GM18870 (cell line): Measurements from ENCODE around the gene GSTT4.
"Not testable (repeated sequence)": the region's sequence is repeated elsewhere in the genome, so short reads cannot be mapped to it uniquely, and the experiment has no call there.

Experiments
- ATAC-seq: cut with Tn5 transposase; IDR thresholded peaks from one replicate; pipeline ENCODE4 v1.9.1; 2021; ENCODE audit warnings: moderate library complexity; ENCODE audit not compliant: unreplicated experiment

Gene GSTT4

DNA sequence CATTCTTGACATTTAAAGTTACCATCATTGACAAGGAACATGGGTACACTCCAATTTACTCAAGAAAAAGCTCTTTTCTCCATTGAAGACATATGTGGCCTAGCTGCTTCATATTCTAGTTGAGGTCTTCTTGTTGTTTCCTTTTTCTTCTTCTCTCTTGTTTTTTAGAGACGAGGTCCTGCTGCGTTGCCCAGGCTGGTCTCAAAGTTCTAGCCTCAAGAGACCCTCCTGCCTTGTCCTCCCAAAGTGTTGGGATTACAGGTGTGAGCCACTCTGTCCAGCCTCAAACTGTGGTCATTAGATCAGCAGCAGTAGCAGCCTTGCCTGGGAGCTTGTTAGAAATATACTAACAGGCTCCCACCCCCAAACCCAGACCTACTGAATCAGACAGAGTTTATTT is 12.2 kb downstream of the GSTT4 start:
- not testable (repeated sequence) for ATAC-seq

GRCh38 chr22:23989583-23990244 is 15.5 kb downstream of the GSTT4 start:
- not testable (repeated sequence) for ATAC-seq

DNA sequence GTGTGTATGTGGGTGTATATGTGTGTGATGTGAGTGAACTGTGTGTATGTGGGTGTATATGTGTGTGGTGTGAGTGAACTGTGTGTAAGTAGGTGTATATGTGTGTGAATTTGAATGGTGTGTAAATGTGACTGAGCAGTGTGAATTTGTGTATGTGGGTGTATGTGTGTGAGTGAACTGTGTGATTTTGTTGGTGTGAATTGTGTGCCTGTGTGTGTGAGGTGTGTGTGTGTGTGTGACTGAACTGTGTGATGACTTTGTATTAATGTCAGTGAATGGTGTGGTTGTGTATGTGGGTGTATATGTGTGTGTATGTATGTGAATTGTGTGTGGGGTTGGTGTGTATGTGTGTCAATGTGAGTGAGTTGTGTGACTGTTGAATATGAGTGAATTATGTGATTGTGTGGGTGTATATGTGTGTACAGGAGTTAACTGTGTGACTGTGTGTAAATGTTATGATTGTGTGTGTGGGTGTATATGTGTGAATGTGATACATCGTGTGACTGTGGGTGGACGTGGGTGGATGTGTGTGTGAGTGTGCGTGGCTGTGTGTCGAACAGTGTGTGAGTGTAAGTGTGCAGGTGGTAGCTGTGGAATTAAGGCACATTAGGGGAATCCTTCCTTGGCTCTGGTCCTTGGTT is 18.6 kb downstream of the GSTT4 start:
- ATAC-seq: not testable (repeated sequence)

DNA sequence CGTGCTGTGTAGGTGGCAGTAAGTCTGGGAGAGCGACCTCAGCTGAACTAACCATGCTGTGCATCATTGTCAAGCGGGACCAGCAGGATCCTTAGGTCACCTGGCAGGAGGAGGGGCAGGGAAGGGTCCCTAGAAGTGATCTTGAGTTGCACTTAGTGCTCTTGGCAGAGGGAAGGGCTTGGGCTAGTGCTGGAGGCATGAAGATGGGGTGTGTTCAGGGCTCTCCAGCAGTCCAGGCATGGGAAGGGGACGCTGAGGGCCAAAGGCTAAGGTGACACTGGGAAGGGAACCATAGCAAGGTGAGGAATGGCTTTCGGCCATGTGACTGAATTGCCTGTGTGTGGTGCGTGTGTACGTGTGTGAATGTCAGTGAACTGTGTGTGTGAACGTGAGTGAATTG is 19.2 kb downstream of the GSTT4 start:
- not testable (repeated sequence) for ATAC-seq

- no peak for ATAC-seq
Observed at GRCh38 chr22:23984430-23984829, 20.8 kb downstream of the GSTT4 start.

- not testable (repeated sequence) for ATAC-seq
Observed at GRCh38 chr22:23980567-23980966, 24.7 kb downstream of the GSTT4 start.

DNA sequence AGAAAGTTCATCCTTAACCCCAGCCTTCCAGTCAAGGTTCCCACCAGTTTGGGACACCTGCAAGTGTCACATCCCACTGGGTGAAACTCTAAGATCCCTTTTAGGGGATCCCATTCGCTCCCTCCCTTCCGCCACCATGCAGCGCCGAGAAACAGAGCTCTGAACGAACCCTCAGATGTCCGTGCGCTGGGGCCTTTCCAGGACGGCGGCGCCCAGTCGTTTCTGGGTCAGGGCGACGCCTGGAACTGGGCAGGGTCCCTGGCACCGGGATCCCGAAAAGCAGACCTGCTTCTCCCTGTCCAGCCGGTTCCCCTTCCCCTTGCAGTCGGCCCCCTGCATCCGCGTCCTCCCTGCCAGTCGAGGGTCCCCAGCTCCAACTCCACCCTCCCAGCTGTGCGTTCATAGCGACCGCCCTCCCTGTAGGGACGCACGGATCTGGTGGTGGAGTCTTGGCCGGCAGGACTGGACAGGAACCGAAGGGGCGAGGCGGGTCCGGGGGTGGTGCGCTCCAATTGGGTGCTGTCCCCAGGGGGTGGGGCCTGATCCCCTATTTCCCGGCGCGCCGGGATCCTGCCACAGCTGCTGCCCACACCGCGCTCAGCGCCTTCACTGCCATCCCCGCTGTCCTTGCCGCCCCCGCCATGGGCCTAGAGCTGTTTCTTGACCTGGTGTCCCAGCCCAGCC is 25.6 kb downstream of the GSTT4 start, which contains the start of gene GSTT2:
Gene GSTT2, plus strand, starts transcription at position 578 of the 684 bp plus-strand sequence.
- not testable (repeated sequence) for ATAC-seq

DNA sequence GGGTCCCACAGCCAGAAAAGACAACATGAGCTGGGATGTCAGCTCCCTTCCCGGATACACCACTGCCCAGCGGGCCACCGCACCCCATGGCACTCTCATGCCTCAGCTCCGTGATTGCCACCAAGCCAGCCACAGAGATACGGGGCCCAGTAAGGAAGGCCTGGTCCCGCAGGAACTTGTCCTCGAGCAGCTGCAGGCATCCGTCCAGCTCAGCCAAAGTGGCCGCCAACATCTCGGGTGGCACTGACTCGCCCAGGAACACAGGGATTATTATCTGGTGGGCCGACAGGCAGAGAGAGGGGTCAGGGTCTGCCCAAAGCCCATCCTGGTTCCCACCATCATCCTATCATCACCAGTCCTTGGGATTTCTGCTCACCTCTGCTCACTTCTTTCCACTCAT is 27.9 kb downstream of the GSTT4 start:
- not testable (repeated sequence) for ATAC-seq

- ATAC-seq: not testable (repeated sequence)
Observed at GRCh38 chr22:23974836-23975352, 30.4 kb downstream of the GSTT4 start.

DNA sequence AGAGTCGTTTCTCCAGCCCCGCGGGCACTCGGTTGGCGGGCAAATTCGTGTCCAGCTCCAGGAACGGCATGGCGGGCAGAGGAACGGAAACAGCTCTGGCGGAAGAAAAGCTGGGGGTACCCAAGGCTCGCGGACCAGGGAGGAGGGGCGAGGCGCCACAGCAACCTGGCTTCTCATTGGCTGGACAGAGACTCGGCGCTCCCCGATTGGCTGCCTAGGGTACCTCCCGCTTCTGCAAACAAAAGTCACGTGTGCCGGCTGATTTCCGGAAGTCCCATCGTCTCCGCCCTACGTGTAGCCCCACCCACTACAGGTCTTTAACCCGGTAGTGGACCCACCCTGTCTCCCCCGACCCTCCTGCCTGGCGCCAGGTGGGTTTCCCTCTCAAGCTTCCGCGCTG is 30.9 kb downstream of the GSTT4 start, which contains the start of gene DDT:
Gene DDT, minus strand, starts transcription at position 97 of the 400 bp plus-strand sequence. Its CDS starts 27 bp downstream, at position 70.
- peak; percentile 79 for ATAC-seq

- not testable (repeated sequence) for ATAC-seq
Observed at GRCh38 chr22:23971927-23972326, 33.3 kb downstream of the GSTT4 start.

- no peak for ATAC-seq
Observed at GRCh38 chr22:23970816-23971486, 34.3 kb downstream of the GSTT4 start.

DNA sequence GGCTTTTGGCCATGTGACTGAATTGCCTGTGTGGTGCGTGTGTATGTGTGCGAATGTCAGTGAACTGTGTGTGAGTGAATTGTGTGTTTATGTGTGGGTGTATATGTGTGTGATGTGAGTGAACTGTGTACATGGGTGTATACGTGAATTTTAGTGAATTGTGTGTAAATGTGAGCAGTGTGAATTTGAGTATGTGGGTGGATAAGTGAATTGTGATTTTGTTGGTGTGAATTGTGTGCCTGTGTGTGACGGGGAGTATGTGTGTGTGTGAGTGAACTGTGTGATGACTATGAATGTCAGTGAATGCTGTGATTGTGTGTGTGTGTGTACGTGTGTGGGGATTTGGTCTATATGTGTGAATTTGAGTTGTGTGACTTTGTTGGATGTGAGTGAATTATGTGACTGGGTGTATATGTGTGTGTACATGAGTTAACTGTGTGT is 35.0 kb downstream of the GSTT4 start:
- ATAC-seq: no peak

- no peak for ATAC-seq
Observed at GRCh38 chr22:23969071-23969470, 36.2 kb downstream of the GSTT4 start.

GRCh38 chr22:23966568-23966967 is 38.7 kb downstream of the GSTT4 start, which contains the start of gene DDTL:
DDTL (plus strand) TSS chr22:23966888; CDS start chr22:23966915, 27 bp downstream.
- ATAC-seq: peak; percentile 83

- not testable (repeated sequence) for ATAC-seq
Observed at GRCh38 chr22:23966094-23966493, 39.2 kb downstream of the GSTT4 start.

DNA sequence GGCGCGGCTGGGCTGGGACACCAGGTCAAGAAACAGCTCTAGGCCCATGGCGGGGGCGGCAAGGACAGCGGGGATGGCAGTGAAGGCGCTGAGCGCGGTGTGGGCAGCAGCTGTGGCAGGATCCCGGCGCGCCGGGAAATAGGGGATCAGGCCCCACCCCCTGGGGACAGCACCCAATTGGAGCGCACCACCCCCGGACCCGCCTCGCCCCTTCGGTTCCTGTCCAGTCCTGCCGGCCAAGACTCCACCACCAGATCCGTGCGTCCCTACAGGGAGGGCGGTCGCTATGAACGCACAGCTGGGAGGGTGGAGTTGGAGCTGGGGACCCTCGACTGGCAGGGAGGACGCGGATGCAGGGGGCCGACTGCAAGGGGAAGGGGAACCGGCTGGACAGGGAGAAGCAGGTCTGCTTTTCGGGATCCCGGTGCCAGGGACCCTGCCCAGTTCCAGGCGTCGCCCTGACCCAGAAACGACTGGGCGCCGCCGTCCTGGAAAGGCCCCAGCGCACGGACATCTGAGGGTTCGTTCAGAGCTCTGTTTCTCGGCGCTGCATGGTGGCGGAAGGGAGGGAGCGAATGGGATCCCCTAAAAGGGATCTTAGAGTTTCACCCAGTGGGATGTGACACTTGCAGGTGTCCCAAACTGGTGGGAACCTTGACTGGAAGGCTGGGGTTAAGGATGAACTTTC is 44.0 kb downstream of the GSTT4 start, which contains the start of gene GSTT2B:
Gene GSTT2B, minus strand, starts transcription at position 112 of the 688 bp plus-strand sequence. Its CDS starts 64 bp downstream, at position 48.
- ATAC-seq: not testable (repeated sequence)

GRCh38 chr22:23956301-23956900 is 48.9 kb downstream of the GSTT4 start:
- not testable (repeated sequence) for ATAC-seq

DNA sequence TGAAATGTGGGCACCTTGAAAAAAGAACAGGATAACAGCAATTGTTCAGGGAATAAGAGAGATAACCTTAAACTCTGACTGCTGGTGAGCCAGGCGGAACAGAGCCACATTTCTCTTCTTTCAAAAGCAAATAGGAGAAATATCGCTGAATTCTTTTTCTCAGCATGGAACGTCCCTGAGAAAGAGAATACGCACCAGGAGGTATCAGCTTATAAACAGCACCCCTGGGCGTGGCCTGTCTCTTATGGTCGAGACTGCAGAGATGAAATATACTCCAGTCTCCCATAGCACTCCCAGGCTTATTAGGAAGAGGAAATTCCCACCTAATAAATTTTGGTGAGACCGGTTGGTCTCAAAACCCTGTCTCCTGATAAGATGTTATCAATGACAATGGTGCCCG is 49.4 kb downstream of the GSTT4 start:
- not testable (repeated sequence) for ATAC-seq

GRCh38 chr22:23954991-23955305 is 50.3 kb downstream of the GSTT4 start:
- ATAC-seq: not testable (repeated sequence)
